Natural killer cell treated with Interleukin-12 subunit alpha and Interleukin-12 subunit beta and Interleukin-15 and Interleukin-18, amount 100 ng/mL, for 72 hours (primary cell): ENCODE data around the gene FHL2. TPM values are rescaled to one million over a fixed set of nuclear protein-coding genes. Genes with fewer than 3 reads are reported as not detected.

Source experiments
- ATAC-seq, 2 donors: fragments of 150-1000 bp; cut with Tn5 transposase in 1 of 2; sonication (Bioruptor Pico), chemical (Tn5 transposase) in 1 of 2; 2 replicates each; pipeline ENCODE4 v1.10.0; 2021
- DNase-seq: peaks from one replicate; pipeline ENCODE4 v3.0.0; 2022; ENCODE audit warnings: low spot score
- H3K27ac Mint-ChIP-seq, 2 donors: 1 replicate in 1 of 2; 2 replicates in 1 of 2; pipeline ENCODE4 v1.8.0; 2022; ENCODE audit warnings: mixed read lengths in 2 of 2, mild to moderate bottlenecking in 1 of 2, moderate library complexity in 1 of 2
- H3K27me3 Mint-ChIP-seq, 2 donors: 1 replicate in 1 of 2; 2 replicates in 1 of 2; pipeline ENCODE4 v1.8.0; 2022; ENCODE audit warnings: mixed read lengths in 2 of 2
- H3K36me3 Mint-ChIP-seq: one replicate; pipeline ENCODE4 v1.8.0; 2022; ENCODE audit warnings: mixed read lengths
- H3K4me1 Mint-ChIP-seq, 2 donors: 1 replicate in 1 of 2; 2 replicates in 1 of 2; pipeline ENCODE4 v1.8.0; 2022; ENCODE audit warnings: low read depth in 2 of 2, mixed read lengths in 2 of 2, mild to moderate bottlenecking in 1 of 2
- H3K4me3 Mint-ChIP-seq: one replicate; pipeline ENCODE4 v1.8.0; 2022; ENCODE audit warnings: mixed read lengths
- H3K9me3 Mint-ChIP-seq: 2 replicates; pipeline ENCODE4 v1.8.0; 2022; ENCODE audit warnings: mixed read lengths
- total RNA-seq, 2 donors: library from RNA; stranded (reverse); gene quantifications; one replicate each; pipeline ENCODE4 v1.2.3, GENCODE V29; 2022

FHL2 gene
- total RNA-seq, 2 donors from 2014 or later, result 0.95 TPM; not detected in 1

- Mint-ChIP-seq H3K4me1 (peaks cover 0 to 7% of the 10 kb centered on the region in 2 donors), H3K27ac (no peak overlapping the region), H3K27me3 (peaks cover 24 to 51% of the 10 kb centered on the region in 2 donors), H3K36me3 (no peaks in the 10 kb centered on the region), H3K4me3 (no peak overlapping the region), H3K9me3 (no peaks in the 10 kb centered on the region)
- DNase-seq, result no peak
- ATAC-seq, result peak in 1 of 2 donors; percentile 40
Measured at GRCh38 chr2:105412584-105412983, 13.7 kb upstream of the FHL2 start.

DNA sequence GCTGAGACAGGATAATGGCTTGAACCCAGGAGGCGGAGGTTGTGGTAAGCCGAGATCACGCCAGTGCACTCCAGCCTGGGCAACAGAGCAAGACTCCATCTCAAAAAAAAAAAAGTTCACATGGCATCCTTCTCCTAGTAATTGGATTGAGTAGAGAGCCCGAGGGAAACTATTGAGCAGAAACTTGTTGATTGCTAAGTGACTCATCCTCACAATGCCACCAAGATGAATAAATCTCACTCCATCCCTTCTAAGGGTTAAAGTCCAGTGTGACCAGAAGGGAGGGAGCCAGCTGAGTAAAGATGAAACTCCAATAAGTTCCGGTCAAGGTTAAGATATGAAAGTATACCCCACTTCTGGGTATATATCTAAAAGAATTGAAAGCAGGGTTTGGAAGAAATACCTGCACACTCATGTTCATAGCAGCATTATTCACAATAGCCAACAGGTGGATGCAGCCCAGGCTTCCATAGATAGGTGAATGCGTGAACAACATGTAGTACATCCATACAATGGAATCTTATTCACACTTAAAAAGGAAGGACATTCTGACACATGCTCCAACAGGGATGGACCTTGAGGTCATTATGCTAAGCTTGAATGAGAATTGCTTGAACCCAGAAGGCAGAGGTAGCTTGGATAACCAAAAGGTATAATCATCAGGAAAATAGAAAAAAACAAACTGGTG is 13.0 kb upstream of the FHL2 start:
- no peaks in the 10 kb centered on the region for H3K9me3 Mint-ChIP-seq
- DNase-seq, result no peak
- H3K36me3 Mint-ChIP-seq, result no peaks in the 10 kb centered on the region
- ATAC-seq, result no peak
- H3K4me3 Mint-ChIP-seq, result no peak overlapping the region
- H3K27me3 Mint-ChIP-seq, result peaks cover 22 to 50% of the 10 kb centered on the region in 2 donors
- no peak overlapping the region for H3K27ac Mint-ChIP-seq
- peaks cover 0 to 7% of the 10 kb centered on the region in 2 donors for H3K4me1 Mint-ChIP-seq

DNA sequence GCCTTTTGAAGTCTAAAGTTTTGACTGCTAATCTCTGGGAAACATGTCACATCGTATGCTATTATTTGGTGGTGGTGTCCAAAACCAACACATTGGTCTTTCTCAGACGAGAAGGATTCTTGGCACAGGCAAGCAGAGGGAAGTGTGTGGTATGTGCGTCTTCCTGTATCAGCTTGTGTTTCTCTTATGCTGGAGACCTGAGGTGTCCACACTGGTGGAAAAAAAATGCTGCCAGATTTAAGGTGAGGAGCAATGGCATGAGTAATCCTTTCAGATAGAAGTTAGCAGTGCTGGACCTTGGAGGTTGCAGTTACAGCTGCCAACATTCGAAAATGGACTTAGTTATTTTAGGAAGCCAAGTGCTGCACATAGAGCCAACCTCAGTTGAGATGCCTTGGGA is 11.7 kb upstream of the FHL2 start:
- H3K4me1 Mint-ChIP-seq, result peaks cover 0 to 7% of the 10 kb centered on the region in 2 donors
- H3K36me3 Mint-ChIP-seq, result no peaks in the 10 kb centered on the region
- no peaks in the 10 kb centered on the region for H3K9me3 Mint-ChIP-seq
- DNase-seq (no peak), ATAC-seq (no peak)
- H3K27ac Mint-ChIP-seq, result no peak overlapping the region
- no peak overlapping the region for H3K4me3 Mint-ChIP-seq
- H3K27me3 Mint-ChIP-seq, result peaks cover 20 to 41% of the 10 kb centered on the region in 2 donors

DNA sequence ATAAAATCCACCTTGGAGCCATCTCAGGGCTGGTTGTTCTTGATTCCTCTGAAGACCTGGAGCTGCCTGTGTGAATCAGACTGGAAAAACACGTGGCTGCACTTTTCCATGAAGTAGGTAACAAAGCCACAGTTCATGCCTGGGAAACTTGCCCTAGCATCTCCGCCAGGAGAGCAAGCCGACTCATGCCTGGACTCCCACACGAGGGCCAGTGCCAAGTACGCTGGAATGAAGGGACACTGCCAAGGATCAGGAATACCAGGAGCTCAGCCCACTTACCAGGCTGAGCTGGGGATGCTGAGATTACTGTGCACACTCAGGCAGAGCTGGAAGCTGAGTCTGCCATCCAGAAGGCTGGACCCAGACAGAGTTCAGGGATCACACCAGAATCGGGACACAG is 10.9 kb upstream of the FHL2 start:
- Mint-ChIP-seq H3K27me3 (peaks cover 17 to 39% of the 10 kb centered on the region in 2 donors), H3K27ac (no peak overlapping the region), H3K9me3 (no peaks in the 10 kb centered on the region), H3K36me3 (no peaks in the 10 kb centered on the region), H3K4me1 (peaks cover 0 to 7% of the 10 kb centered on the region in 2 donors), H3K4me3 (no peak overlapping the region)
- ATAC-seq (peak in 1 of 2 donors; percentile 34), DNase-seq (no peak)

DNA sequence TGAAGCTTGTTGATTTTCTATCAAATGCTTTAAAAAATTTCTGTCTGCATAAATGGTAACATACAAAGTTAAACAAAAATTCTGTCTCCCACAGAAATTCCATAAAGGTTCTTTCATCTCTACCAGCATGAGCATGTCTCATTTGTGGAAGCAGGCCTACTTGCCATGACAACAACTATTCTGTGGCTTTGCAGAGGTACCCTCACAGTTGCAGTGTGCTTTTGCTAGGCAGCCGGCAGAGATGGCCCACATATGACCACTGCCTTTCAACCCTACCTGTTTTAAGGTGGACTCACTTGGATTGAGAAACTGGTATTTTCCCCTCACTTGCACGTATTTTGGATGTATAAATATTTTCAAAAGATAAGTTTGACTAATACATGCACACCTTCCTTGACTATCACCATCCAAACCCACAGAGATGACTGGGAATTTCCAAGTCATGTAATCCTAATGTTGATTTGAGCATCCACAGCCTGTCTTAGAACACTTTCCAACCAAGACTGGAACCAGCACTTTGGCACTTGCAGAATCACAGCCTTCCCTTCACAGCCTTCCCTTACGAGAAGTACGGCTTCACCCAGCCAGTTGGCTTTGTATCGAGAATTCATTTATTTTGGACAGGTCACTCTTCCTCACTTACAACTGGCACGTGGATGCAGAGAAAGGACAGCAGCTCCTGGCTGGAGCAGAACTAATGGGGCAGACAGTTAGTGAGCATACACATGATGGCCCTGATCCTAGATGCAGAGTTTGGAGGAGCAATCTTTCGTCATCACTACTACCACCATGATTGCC is 9.3 kb upstream of the FHL2 start:
- Mint-ChIP-seq H3K27ac (no peak overlapping the region), H3K36me3 (no peaks in the 10 kb centered on the region), H3K9me3 (no peaks in the 10 kb centered on the region), H3K4me3 (no peak overlapping the region), H3K27me3 (peaks cover 17 to 40% of the 10 kb centered on the region in 2 donors), H3K4me1 (peaks cover 0 to 7% of the 10 kb centered on the region in 2 donors)
- ATAC-seq, result no peak
- no peak for DNase-seq

- ATAC-seq (no peak), DNase-seq (no peak)
- no peaks in the 10 kb centered on the region for H3K4me1 Mint-ChIP-seq
- no peaks in the 10 kb centered on the region for H3K9me3 Mint-ChIP-seq
- no peaks in the 10 kb centered on the region for H3K36me3 Mint-ChIP-seq
- no peak overlapping the region for H3K27ac Mint-ChIP-seq
- peaks cover 10 to 34% of the 10 kb centered on the region in 2 donors for H3K27me3 Mint-ChIP-seq
- no peak overlapping the region for H3K4me3 Mint-ChIP-seq
Measured at GRCh38 chr2:105406221-105406620, 7.4 kb upstream of the FHL2 start.

- no peak for DNase-seq
- H3K36me3 Mint-ChIP-seq, result no peaks in the 10 kb centered on the region
- peaks cover 13 to 28% of the 10 kb centered on the region in 2 donors for H3K27me3 Mint-ChIP-seq
- H3K4me1 Mint-ChIP-seq, result no peaks in the 10 kb centered on the region
- H3K4me3 Mint-ChIP-seq, result no peak overlapping the region
- ATAC-seq, result no peak
- H3K9me3 Mint-ChIP-seq, result no peaks in the 10 kb centered on the region
- H3K27ac Mint-ChIP-seq, result no peak overlapping the region
Measured at GRCh38 chr2:105405291-105405690, 6.4 kb upstream of the FHL2 start.

DNA sequence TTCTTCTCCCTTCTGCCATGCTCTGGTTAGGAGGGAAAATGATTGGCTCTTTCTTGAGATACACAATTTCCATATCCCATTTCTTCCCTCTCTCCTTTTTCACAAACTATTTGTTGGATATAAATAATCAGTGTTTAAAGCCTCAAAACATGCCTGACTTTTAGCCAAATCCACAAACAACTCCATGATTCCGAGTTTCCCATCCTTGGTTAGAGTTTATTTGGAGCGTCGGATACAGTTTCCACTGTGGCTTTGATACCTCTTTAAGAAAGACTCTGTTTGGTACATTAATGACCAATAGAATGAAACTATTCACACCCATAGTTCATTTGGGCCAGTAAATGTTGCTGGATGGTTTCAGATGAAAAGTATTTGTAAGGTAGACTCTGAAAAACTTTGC is 5.9 kb upstream of the FHL2 start:
- Mint-ChIP-seq H3K4me3 (no peak overlapping the region), H3K4me1 (no peaks in the 10 kb centered on the region), H3K27me3 (peaks cover 15 to 28% of the 10 kb centered on the region in 2 donors), H3K36me3 (no peaks in the 10 kb centered on the region), H3K27ac (no peak overlapping the region), H3K9me3 (no peaks in the 10 kb centered on the region)
- ATAC-seq, result no peak
- no peak for DNase-seq

GRCh38 chr2:105403783-105404698 is 5.2 kb upstream of the FHL2 start:
- ATAC-seq, result peak in 1 of 2 donors; percentile 20
- Mint-ChIP-seq H3K9me3 (no peaks in the 10 kb centered on the region), H3K4me1 (no peaks in the 10 kb centered on the region)

GRCh38 chr2:105403241-105403782 is 4.5 kb upstream of the FHL2 start:
- peaks cover 12 to 18% of the 10 kb centered on the region in 2 donors for H3K27me3 Mint-ChIP-seq
- DNase-seq, result no peak
- no peaks in the 10 kb centered on the region for H3K9me3 Mint-ChIP-seq
- H3K36me3 Mint-ChIP-seq, result no peaks in the 10 kb centered on the region
- no peaks in the 10 kb centered on the region for H3K4me1 Mint-ChIP-seq
- H3K4me3 Mint-ChIP-seq, result no peak overlapping the region
- H3K27ac Mint-ChIP-seq, result no peak overlapping the region
- no peak for ATAC-seq

More at GRCh38 chr2:105403783-105404698, 5.2 kb upstream of the FHL2 start:
- Mint-ChIP-seq H3K4me3 (no peak overlapping the region), H3K27ac (no peak overlapping the region), H3K36me3 (no peaks in the 10 kb centered on the region), H3K27me3 (peaks cover 18 to 25% of the 10 kb centered on the region in 2 donors)
- no peak for DNase-seq

- Mint-ChIP-seq H3K27me3 (peaks cover 12 to 14% of the 10 kb centered on the region in 2 donors), H3K27ac (no peak overlapping the region), H3K4me1 (no peaks in the 10 kb centered on the region), H3K36me3 (no peaks in the 10 kb centered on the region), H3K9me3 (no peaks in the 10 kb centered on the region), H3K4me3 (no peak overlapping the region)
- no peak for DNase-seq
- no peak for ATAC-seq
Measured at GRCh38 chr2:105402809-105403208, 4.0 kb upstream of the FHL2 start.

GRCh38 chr2:105401867-105402266 is 3.0 kb upstream of the FHL2 start:
- Mint-ChIP-seq H3K9me3 (no peaks in the 10 kb centered on the region), H3K27me3 (peaks cover 12 to 14% of the 10 kb centered on the region in 2 donors), H3K4me3 (no peak overlapping the region), H3K36me3 (no peaks in the 10 kb centered on the region), H3K4me1 (no peaks in the 10 kb centered on the region), H3K27ac (no peak overlapping the region)
- DNase-seq (no peak), ATAC-seq (no peak)

- Mint-ChIP-seq H3K27ac (no peak overlapping the region), H3K4me1 (no peaks in the 10 kb centered on the region), H3K9me3 (no peaks in the 10 kb centered on the region), H3K4me3 (no peak overlapping the region), H3K27me3 (peaks cover 20 to 29% of the 10 kb centered on the region in 2 donors), H3K36me3 (no peaks in the 10 kb centered on the region)
- DNase-seq (no peak), ATAC-seq (no peak)
Measured at GRCh38 chr2:105400138-105400540, 1.3 kb upstream of the FHL2 start.
